Skeletal muscle satellite cell (primary cell): ENCODE measurements around the gene OSCP1.

ENCODE experiments used
- H3K27me3 ChIP-seq: 2 replicates; pipeline ENCODE4 v1.7.0; 2013; ENCODE audit warnings: low read length; ENCODE audit not compliant: control insufficient read depth, insufficient read depth
- H3K36me3 ChIP-seq: 2 replicates; pipeline ENCODE4 v1.7.0; 2013; ENCODE audit warnings: mild to moderate bottlenecking, control low read depth, low read length; ENCODE audit not compliant: insufficient read depth
- H3K4me1 ChIP-seq: 2 replicates; pipeline ENCODE4 v1.7.0; 2013; ENCODE audit warnings: low read length; ENCODE audit not compliant: control insufficient read depth, insufficient read depth
- H3K4me2 ChIP-seq: 2 replicates; pipeline ENCODE4 v1.7.0; 2013; ENCODE audit warnings: mild to moderate bottlenecking, low read length
- H3K4me3 ChIP-seq: 2 replicates; pipeline ENCODE4 v1.7.0; 2013; ENCODE audit warnings: low read length
- H3K9ac ChIP-seq: 2 replicates; pipeline ENCODE4 v1.7.0; 2013; ENCODE audit warnings: mild to moderate bottlenecking, low read depth, low read length, moderate library complexity
- H3K9me3 ChIP-seq: replicated peaks from 2 replicates; pipeline ENCODE4 v1.7.0; 2013; ENCODE audit warnings: mild to moderate bottlenecking, control low read depth, low read length

OSCP1 gene

DNA sequence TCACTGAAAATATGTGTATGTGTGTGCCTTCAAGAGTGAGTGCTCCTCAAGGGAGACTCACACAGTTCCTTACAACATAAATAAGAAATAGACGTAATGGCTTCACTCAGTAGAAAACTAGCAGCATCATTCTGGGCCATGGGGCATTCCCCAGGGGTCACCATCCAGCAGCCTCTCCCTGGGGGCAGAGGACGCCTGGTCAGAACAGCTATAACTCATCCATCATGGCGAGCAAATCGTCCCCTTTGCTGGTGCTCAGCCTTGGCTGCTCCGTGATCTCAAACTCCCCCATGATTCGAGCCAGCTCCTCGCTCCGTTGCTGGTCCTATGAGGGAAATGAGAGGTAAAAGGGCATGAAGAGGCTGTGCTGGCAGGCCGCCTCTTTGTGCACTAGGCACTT lies 32.3 kb downstream of the OSCP1 start:
- no peaks in the 10 kb centered on the region for H3K9me3 ChIP-seq
- H3K36me3 ChIP-seq: no peaks in the 10 kb centered on the region

GRCh38 chr1:36415661-36416326 lies 34.5 kb downstream of the OSCP1 start:
- Histone ChIP-seq H3K4me1 (peaks cover 4% of the 10 kb centered on the region), H3K27me3 (no peaks in the 10 kb centered on the region), H3K36me3 (no peaks in the 10 kb centered on the region), H3K9ac (no peak overlapping the region), H3K4me3 (no peak overlapping the region), H3K4me2 (no peak overlapping the region), H3K9me3 (no peaks in the 10 kb centered on the region)

More for the DNA sequence above, 32.3 kb downstream of the OSCP1 start:
- no peak overlapping the region for H3K4me2 ChIP-seq
- no peak overlapping the region for H3K4me3 ChIP-seq
- peaks cover 4% of the 10 kb centered on the region for H3K4me1 ChIP-seq
- no peaks in the 10 kb centered on the region for H3K27me3 ChIP-seq
- H3K9ac ChIP-seq: no peak overlapping the region

DNA sequence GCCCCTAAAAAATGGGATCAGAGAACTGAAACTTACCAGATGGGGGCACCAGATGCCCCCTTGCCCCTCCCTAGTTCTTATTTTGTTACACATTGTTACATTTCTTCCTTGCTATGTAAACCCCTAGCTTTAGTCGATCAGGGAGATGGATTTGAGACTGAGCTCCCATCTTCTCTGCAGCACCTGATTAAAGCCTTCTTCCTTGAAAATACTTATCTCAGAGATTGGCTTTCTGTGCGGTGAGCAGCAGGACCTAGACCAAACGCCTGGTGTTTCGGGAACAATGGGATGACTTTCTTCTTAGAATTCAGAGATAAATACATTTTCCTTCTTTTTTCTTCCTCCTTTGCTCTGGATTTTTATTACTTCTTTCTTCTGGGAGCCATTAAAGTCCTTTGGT lies 35.9 kb downstream of the OSCP1 start:
- no peaks in the 10 kb centered on the region for H3K4me1 ChIP-seq
- no peaks in the 10 kb centered on the region for H3K36me3 ChIP-seq
- no peaks in the 10 kb centered on the region for H3K9me3 ChIP-seq
- H3K4me3 ChIP-seq: no peak overlapping the region
- no peak overlapping the region for H3K9ac ChIP-seq
- no peak overlapping the region for H3K4me2 ChIP-seq
- H3K27me3 ChIP-seq: no peaks in the 10 kb centered on the region

GRCh38 chr1:36411674-36412648 lies 38.3 kb downstream of the OSCP1 start:
- no peaks in the 10 kb centered on the region for H3K36me3 ChIP-seq
- no peaks in the 10 kb centered on the region for H3K9me3 ChIP-seq
- no peak overlapping the region for H3K9ac ChIP-seq
- H3K4me1 ChIP-seq: peaks cover 6% of the 10 kb centered on the region
- no peaks in the 10 kb centered on the region for H3K27me3 ChIP-seq
- H3K4me2 ChIP-seq: no peak overlapping the region
- no peak overlapping the region for H3K4me3 ChIP-seq

DNA sequence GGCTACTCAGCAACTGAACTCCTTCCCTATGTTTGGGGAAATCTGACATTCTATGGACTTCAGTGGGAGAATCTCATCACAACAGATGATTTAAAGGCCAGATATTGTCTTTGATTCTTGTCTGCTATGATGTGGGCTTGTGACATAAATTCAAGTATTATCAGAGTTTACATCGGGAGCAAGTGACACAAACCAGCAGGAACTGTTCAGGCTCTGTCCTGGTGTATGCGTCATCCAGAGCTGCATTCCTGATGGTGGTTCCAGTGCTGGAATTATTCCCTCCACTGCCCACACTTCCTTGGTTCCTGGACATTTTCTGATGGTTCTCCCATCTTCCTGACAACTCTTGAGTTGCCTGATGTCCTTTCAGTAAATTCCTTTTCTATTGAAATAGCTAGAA lies 41.8 kb downstream of the OSCP1 start:
- H3K4me2 ChIP-seq: no peak overlapping the region
- H3K9ac ChIP-seq: no peak overlapping the region
- H3K27me3 ChIP-seq: no peaks in the 10 kb centered on the region
- no peak overlapping the region for H3K4me3 ChIP-seq
- H3K36me3 ChIP-seq: no peaks in the 10 kb centered on the region
- H3K4me1 ChIP-seq: peaks cover 6% of the 10 kb centered on the region
- H3K9me3 ChIP-seq: no peaks in the 10 kb centered on the region

GRCh38 chr1:36406440-36406839 lies 43.8 kb downstream of the OSCP1 start:
- Histone ChIP-seq H3K36me3 (no peaks in the 10 kb centered on the region), H3K4me3 (no peak overlapping the region), H3K4me1 (peaks cover 6% of the 10 kb centered on the region), H3K9ac (no peak overlapping the region), H3K4me2 (no peak overlapping the region), H3K9me3 (no peaks in the 10 kb centered on the region), H3K27me3 (no peaks in the 10 kb centered on the region)

DNA sequence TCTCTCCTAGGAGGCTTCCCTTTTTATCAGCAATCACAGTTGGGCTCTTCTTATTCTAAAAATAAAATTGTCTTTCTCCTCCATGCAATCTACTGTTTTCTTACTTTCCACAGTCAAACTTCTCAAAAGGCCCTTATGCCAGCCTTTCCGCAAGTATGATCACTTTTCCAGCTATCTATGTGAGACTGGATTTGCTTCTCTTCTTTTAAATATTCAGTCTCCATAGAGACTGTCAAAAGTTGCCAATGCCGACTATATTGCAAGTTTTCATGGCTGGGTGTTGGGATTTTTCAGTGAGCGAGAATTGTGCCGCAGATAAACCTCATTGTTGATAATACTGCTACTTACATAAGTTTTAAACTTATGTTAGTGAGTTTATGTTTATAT lies 47.8 kb downstream of the OSCP1 start:
- Histone ChIP-seq H3K27me3 (no peaks in the 10 kb centered on the region), H3K36me3 (no peaks in the 10 kb centered on the region), H3K4me3 (no peak overlapping the region), H3K4me1 (peaks cover 4% of the 10 kb centered on the region), H3K4me2 (no peak overlapping the region), H3K9me3 (no peaks in the 10 kb centered on the region), H3K9ac (no peak overlapping the region)

DNA sequence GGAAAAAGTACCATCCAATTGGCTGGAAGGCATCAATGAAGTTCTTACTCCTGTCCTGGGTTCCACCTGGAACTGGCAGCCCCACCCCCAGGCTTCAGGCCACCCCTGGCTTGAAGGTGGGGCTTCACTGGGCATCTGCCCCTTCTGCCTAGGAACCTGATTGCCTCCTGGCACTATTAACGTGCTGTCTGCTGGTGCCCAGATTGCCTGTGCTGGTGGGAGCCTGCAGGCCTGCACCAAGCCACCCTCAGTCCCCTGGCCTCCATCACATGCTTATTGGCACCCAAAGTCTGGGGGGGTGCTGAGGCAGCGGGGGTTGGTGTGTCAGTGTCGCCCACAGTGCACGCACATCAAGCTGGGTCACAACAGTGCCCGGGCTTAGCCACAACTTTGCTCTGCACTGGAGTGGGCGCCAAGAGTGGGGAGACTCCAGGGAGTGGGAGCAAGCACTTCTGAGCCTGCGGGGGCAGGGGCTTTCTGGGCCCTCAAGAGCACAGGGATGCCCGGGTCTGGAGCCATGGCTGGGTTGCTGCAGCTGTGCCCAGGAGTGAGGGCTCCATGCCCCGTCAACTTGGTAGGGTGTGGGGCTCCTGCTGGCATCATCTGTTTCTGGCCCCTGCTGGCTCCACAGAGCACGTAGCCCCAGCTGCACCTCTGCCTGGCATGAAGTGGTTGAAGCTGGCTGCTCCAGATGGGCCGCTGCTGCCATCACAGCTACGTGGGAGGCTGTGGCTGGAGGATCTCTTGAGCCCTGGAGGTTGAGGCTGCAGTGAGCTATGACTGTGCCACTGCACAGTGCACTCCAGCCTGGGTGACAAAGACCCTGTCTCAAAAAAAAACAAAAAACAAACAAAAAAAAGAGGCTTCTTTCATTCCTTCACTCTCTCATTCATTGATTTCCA lies 48.4 kb downstream of the OSCP1 start:
- Histone ChIP-seq H3K9ac (no peak overlapping the region), H3K36me3 (no peaks in the 10 kb centered on the region), H3K4me3 (no peak overlapping the region), H3K9me3 (no peaks in the 10 kb centered on the region), H3K4me1 (peaks cover 6% of the 10 kb centered on the region), H3K27me3 (no peaks in the 10 kb centered on the region), H3K4me2 (no peak overlapping the region)

- peaks cover 13% of the 10 kb centered on the region for H3K4me1 ChIP-seq
- no peak overlapping the region for H3K4me2 ChIP-seq
- no peak overlapping the region for H3K9ac ChIP-seq
- no peak overlapping the region for H3K4me3 ChIP-seq
- no peaks in the 10 kb centered on the region for H3K9me3 ChIP-seq
- H3K36me3 ChIP-seq: no peaks in the 10 kb centered on the region
- H3K27me3 ChIP-seq: no peaks in the 10 kb centered on the region
Measured at GRCh38 chr1:36400825-36401601, 49.2 kb downstream of the OSCP1 start.

DNA sequence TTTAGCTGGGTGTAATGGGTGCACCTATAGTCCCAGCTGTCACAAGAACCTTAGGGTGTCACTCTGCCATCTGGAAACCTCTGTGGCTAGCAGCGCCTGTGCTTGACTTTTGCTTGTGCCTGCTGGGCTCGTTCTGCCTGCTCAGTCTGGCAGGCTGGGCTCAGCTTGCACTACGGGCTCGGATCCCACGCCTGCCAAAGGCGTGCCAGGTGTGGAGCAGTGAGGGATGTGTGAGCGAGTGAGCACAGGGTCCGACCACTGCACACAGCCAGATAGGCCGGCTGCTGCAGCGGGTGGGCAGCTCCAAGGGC lies 49.8 kb downstream of the OSCP1 start:
- H3K9ac ChIP-seq: no peak overlapping the region
- H3K36me3 ChIP-seq: no peaks in the 10 kb centered on the region

More for the DNA sequence above, 49.8 kb downstream of the OSCP1 start:
- Histone ChIP-seq H3K4me3 (no peak overlapping the region), H3K4me1 (peaks cover 13% of the 10 kb centered on the region), H3K9me3 (no peaks in the 10 kb centered on the region), H3K27me3 (no peaks in the 10 kb centered on the region), H3K4me2 (no peak overlapping the region)
